Mucosa of stomach (tissue), 1 donor: ENCODE data around the gene SELENOK.
A peak's percentile ranks its signal among the peaks of the same experiment; 100 is the strongest.

Source experiments
- H3K27me3 ChIP-seq: one replicate; pipeline ENCODE4 v1.7.0; 2013; ENCODE audit warnings: mild to moderate bottlenecking, low read length; ENCODE audit not compliant: control insufficient read depth, insufficient read depth
- H3K36me3 ChIP-seq: one replicate; pipeline ENCODE4 v1.7.0; 2013; ENCODE audit warnings: low read length; ENCODE audit not compliant: control insufficient read depth, insufficient read depth
- H3K4me1 ChIP-seq: one replicate; pipeline ENCODE4 v1.7.0; 2013; ENCODE audit warnings: mild to moderate bottlenecking, low read length; ENCODE audit not compliant: control insufficient read depth, insufficient read depth
- H3K4me3 ChIP-seq: one replicate; pipeline ENCODE4 v1.7.0; 2013; ENCODE audit warnings: low read length
- H3K9ac ChIP-seq: one replicate; pipeline ENCODE4 v1.7.0; 2013; ENCODE audit warnings: mild to moderate bottlenecking, low read length, moderate library complexity
- H3K9me3 ChIP-seq: one replicate; pipeline ENCODE4 v1.7.0; 2013; ENCODE audit warnings: mild to moderate bottlenecking, low read length, moderate library complexity; ENCODE audit not compliant: control insufficient read depth
- donor health status: Pancreatic carcinoma.

SELENOK gene

DNA sequence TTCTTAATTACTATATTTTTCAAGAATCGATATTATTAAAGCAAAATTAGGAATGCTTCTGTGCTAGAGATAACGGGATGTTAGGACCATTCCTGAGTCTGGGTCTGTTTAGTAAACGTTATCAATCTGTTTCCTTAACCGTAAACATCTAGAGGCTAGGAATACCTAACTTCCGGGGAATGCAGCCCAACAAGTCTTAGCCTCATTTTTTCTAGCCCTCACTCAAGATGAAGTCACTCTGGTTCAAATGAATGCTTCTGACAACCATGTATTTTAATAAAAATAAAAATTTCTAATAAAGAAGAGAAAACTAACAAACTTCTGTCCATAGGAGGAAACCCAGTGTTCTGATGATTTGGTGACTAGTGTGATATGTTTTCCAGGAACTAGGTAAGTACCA lies 11.1 kb upstream of the SELENOK start:
- Histone ChIP-seq H3K27me3 (no peaks in the 10 kb centered on the region), H3K4me1 (no peaks in the 10 kb centered on the region), H3K36me3 (no peaks in the 10 kb centered on the region), H3K9me3 (no peaks in the 10 kb centered on the region), H3K9ac (no peak overlapping the region), H3K4me3 (no peak overlapping the region)

DNA sequence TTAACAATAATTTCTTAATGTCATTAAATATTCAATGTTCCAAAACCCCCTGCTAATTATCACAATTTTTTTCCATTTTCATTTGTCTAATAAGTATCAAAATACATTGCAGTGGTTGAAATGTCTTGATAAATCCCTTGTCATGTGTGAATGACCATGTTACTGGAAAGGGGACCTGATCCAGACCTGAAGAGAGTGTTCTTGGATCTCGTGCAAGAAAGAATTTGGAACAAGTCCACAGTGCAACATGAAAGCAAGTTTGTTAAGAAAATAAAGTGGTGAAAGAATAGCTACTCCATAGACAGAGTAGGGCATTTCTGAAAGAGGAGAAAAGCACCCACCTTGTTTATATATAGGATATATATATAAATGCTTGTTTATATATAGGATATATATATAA lies 10.4 kb upstream of the SELENOK start:
- Histone ChIP-seq H3K4me1 (no peaks in the 10 kb centered on the region), H3K9ac (no peak overlapping the region), H3K4me3 (no peak overlapping the region), H3K36me3 (no peaks in the 10 kb centered on the region), H3K27me3 (no peaks in the 10 kb centered on the region), H3K9me3 (no peaks in the 10 kb centered on the region)

GRCh38 chr3:53900666-53901331 lies 9.1 kb upstream of the SELENOK start:
- Histone ChIP-seq H3K36me3 (no peaks in the 10 kb centered on the region), H3K4me3 (no peak overlapping the region), H3K27me3 (no peaks in the 10 kb centered on the region), H3K9me3 (no peaks in the 10 kb centered on the region), H3K9ac (no peak overlapping the region), H3K4me1 (no peaks in the 10 kb centered on the region)

- H3K4me3 ChIP-seq = no peak overlapping the region
Observed at GRCh38 chr3:53899750-53900149, 8.1 kb upstream of the SELENOK start.

DNA sequence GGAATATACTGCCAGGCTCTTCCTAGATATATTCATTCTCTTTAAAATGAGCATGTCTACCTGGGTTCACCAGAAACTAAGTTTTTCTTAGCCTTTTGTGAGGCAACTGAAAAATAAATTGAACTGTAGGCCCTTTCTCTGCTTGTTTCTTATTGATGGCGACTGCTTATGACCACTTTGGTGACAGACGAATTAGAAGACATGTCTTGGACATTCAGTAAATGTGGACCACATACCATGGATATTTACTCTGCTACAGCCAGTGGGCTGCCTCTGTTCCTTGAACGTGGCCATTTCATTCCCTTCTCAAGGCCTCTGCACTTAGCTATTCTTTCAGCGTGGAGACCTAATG lies 603 bp upstream of the SELENOK start:
- H3K9ac ChIP-seq = peak overlapping the region; percentile 70
- H3K36me3 ChIP-seq = peaks cover 3% of the 10 kb centered on the region
- H3K4me3 ChIP-seq = peak overlapping the region; percentile 48
- H3K4me1 ChIP-seq = peaks cover 14% of the 10 kb centered on the region
- H3K9me3 ChIP-seq = no peaks in the 10 kb centered on the region
- no peaks in the 10 kb centered on the region for H3K27me3 ChIP-seq

More at GRCh38 chr3:53899750-53900149, 8.1 kb upstream of the SELENOK start:
- Histone ChIP-seq H3K4me1 (no peaks in the 10 kb centered on the region), H3K9me3 (no peaks in the 10 kb centered on the region), H3K36me3 (no peaks in the 10 kb centered on the region), H3K9ac (no peak overlapping the region), H3K27me3 (no peaks in the 10 kb centered on the region)

DNA sequence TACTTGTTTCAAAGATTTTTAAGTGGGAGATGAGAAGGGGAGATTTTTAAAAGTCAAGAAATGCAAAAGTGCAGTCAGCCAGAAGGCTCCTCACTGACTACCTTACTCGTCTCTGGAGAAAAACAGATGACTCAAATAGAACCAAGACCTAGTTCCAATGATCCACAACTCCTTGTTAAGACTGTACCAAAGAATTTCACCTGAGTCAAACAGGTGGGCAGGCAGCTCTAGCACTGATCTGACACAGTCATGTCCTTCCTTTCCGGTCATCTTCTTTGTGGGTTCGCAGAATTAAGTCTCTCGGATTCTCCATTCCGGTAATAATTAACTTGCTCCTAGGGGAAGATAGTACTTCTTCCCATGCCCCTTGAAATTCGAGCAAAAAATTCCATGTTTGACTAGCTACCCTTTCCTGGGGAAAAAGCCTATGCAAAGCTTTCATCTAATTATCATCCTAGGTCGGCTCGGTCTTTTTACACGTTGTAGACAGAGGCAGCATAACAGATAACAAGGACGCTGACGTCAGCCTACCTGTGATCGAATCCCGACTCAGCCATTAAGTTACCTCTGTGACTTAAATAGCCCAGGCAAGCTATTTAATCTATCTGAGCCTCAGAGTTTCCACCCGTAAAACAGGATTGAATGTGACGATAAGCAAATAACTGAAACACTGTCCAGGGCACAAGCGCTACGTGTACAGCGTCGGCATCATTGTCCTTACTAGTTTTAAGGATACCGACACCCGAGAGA lies 758 bp downstream of the SELENOK start:
- Histone ChIP-seq H3K36me3 (peaks cover 4% of the 10 kb centered on the region), H3K9me3 (no peaks in the 10 kb centered on the region), H3K9ac (peak overlapping the region; percentile 94), H3K4me3 (peak overlapping the region; percentile 75), H3K4me1 (peaks cover 14% of the 10 kb centered on the region), H3K27me3 (no peaks in the 10 kb centered on the region)

DNA sequence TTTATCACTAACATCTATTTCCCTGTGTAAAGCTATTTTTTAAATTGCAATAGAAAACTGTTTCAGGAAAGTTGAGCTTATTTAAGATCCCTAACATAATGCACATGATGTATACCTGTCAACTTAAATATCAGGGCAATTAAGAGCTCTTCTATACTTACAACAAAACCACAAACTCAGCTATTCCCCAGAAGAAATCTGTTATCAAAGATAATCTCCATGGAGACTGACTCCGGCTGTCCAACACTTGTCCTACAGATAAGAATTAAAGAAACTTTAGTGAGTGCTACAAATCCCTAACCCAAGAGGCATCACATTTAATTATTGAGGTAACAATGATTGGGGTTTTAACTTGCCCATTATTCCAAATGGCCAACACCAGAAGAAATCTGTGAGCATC lies 3.4 kb downstream of the SELENOK start:
- no peak overlapping the region for H3K4me3 ChIP-seq
- no peak overlapping the region for H3K9ac ChIP-seq
- H3K9me3 ChIP-seq = no peaks in the 10 kb centered on the region
- peaks cover 4% of the 10 kb centered on the region for H3K36me3 ChIP-seq
- no peaks in the 10 kb centered on the region for H3K27me3 ChIP-seq
- H3K4me1 ChIP-seq = peaks cover 14% of the 10 kb centered on the region

DNA sequence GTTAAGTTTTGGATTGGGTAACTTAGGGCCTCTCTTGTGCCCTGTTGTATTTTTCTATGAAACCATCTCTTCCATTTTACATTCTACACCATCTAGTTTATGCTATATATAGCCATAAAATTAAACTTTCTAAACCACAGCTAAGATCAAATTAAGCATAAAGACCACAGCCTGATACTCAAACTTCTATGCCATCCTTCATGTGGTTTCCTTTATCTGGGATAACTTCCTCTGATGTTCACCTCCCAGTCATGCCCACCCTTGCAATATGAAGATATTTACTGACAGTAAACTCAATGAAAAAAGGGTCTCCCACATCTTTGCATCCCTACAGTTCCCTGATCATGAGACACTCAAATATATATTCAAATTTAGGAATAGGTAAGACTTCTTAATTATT lies 4.2 kb downstream of the SELENOK start:
- Histone ChIP-seq H3K27me3 (no peaks in the 10 kb centered on the region), H3K36me3 (peaks cover 4% of the 10 kb centered on the region), H3K9ac (no peak overlapping the region), H3K9me3 (no peaks in the 10 kb centered on the region), H3K4me1 (peaks cover 13% of the 10 kb centered on the region), H3K4me3 (no peak overlapping the region)

DNA sequence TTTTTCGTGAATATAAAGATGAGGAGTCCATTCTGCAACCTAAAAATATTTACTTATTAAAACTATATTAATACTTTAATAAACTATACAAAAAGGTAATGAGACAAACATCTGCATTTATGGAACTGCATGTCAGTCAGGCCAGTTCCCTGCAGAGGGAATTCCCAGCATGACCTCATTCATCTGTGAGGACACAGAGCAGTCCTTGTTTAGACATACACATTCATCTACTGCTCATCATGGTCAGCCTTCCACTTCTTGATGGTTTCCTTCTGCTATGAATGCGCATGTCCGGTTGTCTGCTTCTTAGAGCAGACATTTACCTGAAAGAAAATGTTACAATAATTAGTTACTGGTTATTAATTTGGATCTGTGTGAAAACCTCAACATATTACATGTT lies 6.4 kb downstream of the SELENOK start:
- no peak overlapping the region for H3K9ac ChIP-seq
- H3K4me3 ChIP-seq = no peak overlapping the region
- peaks cover 11% of the 10 kb centered on the region for H3K4me1 ChIP-seq
- peaks cover 4% of the 10 kb centered on the region for H3K36me3 ChIP-seq
- no peaks in the 10 kb centered on the region for H3K9me3 ChIP-seq
- H3K27me3 ChIP-seq = no peaks in the 10 kb centered on the region

DNA sequence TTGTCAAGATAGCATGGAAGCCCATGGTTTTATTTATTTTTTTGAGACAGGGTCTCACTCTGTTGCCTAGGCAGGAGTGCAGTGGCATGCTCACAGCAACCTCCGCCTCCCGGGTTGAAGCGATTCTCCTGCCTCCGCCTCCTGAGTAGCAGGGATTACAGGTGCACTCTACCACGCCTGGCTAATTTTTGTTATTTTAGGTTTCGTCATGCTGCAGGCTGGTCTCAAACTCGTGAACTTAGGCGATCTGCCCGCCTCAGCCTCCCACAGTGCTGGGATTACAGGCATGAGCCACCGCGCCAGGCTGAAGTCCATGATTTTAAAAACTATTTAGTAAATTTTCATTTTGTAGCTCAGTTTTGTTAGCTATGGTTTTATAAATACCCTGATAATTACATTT lies 7.0 kb downstream of the SELENOK start:
- Histone ChIP-seq H3K4me1 (peaks cover 10% of the 10 kb centered on the region), H3K4me3 (no peak overlapping the region), H3K36me3 (peaks cover 4% of the 10 kb centered on the region), H3K9ac (no peak overlapping the region), H3K27me3 (no peaks in the 10 kb centered on the region), H3K9me3 (no peaks in the 10 kb centered on the region)

DNA sequence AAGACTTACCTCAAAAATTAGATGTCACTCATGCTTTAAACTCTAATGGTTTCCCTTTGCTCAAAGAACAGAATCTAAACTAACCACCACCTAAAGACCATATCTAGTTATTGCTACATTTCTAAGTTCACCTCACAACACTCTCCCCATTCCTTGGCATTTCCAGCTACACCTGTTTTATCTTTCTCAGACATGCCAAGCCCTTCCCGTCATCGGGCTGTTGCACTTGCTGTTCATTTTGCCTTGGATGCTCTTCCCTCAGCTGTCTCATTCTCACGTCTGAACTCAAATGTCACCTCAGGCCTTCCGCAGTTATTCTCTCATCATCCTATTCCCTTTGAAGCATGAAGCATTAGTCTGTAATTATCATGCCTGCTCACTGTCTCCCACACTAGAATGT lies 8.7 kb downstream of the SELENOK start:
- Histone ChIP-seq H3K9me3 (no peaks in the 10 kb centered on the region), H3K4me1 (peaks cover 10% of the 10 kb centered on the region), H3K27me3 (no peaks in the 10 kb centered on the region), H3K4me3 (no peak overlapping the region), H3K9ac (no peak overlapping the region), H3K36me3 (peaks cover 4% of the 10 kb centered on the region)

DNA sequence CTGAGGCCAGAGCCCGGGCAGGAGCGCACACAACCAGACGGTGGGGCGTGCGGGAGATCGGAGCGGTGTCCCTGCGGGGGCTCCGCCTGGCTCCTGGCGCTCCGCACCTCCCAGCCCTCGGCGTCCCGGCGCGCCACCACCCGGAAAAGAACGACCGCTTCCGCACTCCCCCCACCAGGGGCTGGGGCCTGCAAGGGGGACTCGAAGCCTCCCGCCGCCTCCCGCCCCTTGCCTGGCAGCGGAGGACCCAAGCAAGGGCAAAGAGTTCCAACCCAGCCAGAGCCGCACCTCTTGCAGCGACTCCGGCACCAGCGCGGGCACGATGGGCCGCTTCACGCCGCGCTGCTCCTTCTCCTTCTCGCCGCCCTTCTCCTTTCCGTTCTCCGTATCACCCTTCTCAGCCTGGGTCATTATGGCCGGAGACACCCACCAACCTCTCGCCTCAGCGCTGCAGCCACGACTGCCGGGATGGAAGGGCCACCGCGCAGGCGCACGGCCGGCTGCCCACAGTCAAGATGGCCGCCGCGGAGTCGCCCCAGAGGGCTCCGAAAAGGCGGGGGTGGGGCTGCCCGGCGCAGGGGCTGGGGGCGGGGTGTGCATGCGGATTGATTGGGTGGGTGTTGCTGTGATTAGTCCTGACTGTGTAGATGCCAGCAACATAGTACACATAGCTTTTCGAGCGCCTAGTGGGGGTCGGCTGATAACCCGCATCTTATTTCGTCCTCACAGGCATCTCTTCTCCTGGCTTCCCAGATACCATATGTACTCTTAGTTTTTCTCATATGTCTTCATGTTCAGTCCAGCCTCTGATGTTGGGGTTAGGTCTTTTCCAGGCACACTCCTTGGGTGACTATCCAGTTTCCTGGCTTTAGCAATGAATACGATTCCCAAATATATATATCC lies 9.7 kb downstream of the SELENOK start, which contains the start of gene ACTR8:
Gene ACTR8 (minus strand): TSS at position 462 of the 903 bp plus-strand sequence. CDS start 51 bp downstream, at position 411.
- Histone ChIP-seq H3K4me3 (peak within 1 kb of the TSS; percentile 70), H3K36me3 (peaks cover 6% of the 10 kb centered on the region), H3K27me3 (no peaks in the 10 kb centered on the region), H3K9me3 (no peaks in the 10 kb centered on the region), H3K4me1 (peaks cover 10% of the 10 kb centered on the region), H3K9ac (peak within 1 kb of the TSS; percentile 79)
